Naive thymus-derived CD4-positive, alpha-beta T cell (primary cell): Measurements from ENCODE around the gene RRN3. TPM values are rescaled to one million over a fixed set of nuclear protein-coding genes. Genes with fewer than 3 reads are reported as not detected.
"Not testable (repeated sequence)": the region's sequence is repeated elsewhere in the genome, so short reads cannot be mapped to it uniquely, and the experiment has no call there.

Experiments used
- ATAC-seq: fragments of 150-1000 bp; cut with Tn5 transposase; 2 replicates; pipeline ENCODE4 v1.10.0; 2021; ENCODE audit warnings: mild to moderate bottlenecking, moderate library complexity
- CTCF ChIA-PET: fragments of 350-600 bp; sonication (Branson Sonifier 250); formaldehyde crosslinking; loops from one replicate; lab custom pipeline; 2021; ENCODE audit warnings: antibody characterized with exemption; lab: Charles Lee
- POLR2A ChIA-PET: fragments of 350-600 bp; sonication (Branson Sonifier 250); formaldehyde crosslinking; loops from one replicate; lab custom pipeline; 2021; ENCODE audit warnings: antibody characterized with exemption, inconsistent platforms; lab: Charles Lee
- DNase-seq, 9 donors: peaks; one replicate each; pipeline versions ENCODE4 v3.0.0 to v3.0.0-alpha.2; 2020 to 2022; ENCODE audit warnings: mixed read lengths in 1 of 9
- H3K27ac ChIP-seq: one replicate; pipeline ENCODE4 v1.7.0; 2013; ENCODE audit warnings: mild to moderate bottlenecking, low read depth, low read length, moderate library complexity
- H3K27me3 ChIP-seq, 2 donors: one replicate each; pipeline ENCODE4 v1.7.0; 2013; ENCODE audit warnings: low read length in 2 of 2, mild to moderate bottlenecking in 2 of 2, moderate library complexity in 2 of 2; ENCODE audit not compliant: control insufficient read depth in 2 of 2, insufficient read depth in 2 of 2
- H3K36me3 ChIP-seq, 3 experiments: 1 replicate in 2 of 3; 2 replicates in 1 of 3; pipeline ENCODE4 v1.7.0; 2013; ENCODE audit warnings: low read length in 3 of 3, mild to moderate bottlenecking in 3 of 3, moderate library complexity in 1 of 3; ENCODE audit not compliant: insufficient read depth in 3 of 3, control insufficient read depth in 2 of 3
- H3K4me1 ChIP-seq, 2 donors: one replicate each; pipeline ENCODE4 v1.7.0; 2013; ENCODE audit warnings: low read length in 2 of 2, mild to moderate bottlenecking in 2 of 2, moderate library complexity in 1 of 2; ENCODE audit not compliant: control insufficient read depth in 2 of 2, insufficient read depth in 2 of 2
- H3K4me3 ChIP-seq: 2 replicates; pipeline ENCODE4 v1.7.0; 2013; ENCODE audit warnings: mild to moderate bottlenecking, low read length
- H3K9me3 ChIP-seq, 3 experiments: 1 replicate in 2 of 3; 2 replicates in 1 of 3; pipeline ENCODE4 v1.7.0; 2013; ENCODE audit warnings: low read length in 3 of 3; ENCODE audit not compliant: control insufficient read depth in 2 of 3
- H3K27ac Mint-ChIP-seq, 9 donors: one replicate each; pipeline ENCODE4 v1.8.0; 2020 to 2022; ENCODE audit warnings: mixed read lengths in 9 of 9, mild to moderate bottlenecking in 8 of 9, moderate library complexity in 5 of 9, inconsistent platforms in 2 of 9
- H3K27me3 Mint-ChIP-seq, 5 donors: one replicate each; pipeline ENCODE4 v1.8.0; 2021 to 2022; ENCODE audit warnings: mixed read lengths in 5 of 5, mild to moderate bottlenecking in 1 of 5
- H3K36me3 Mint-ChIP-seq, 5 donors: one replicate each; pipeline ENCODE4 v1.8.0; 2020 to 2022; ENCODE audit warnings: mixed read lengths in 5 of 5, mild to moderate bottlenecking in 3 of 5, inconsistent platforms in 1 of 5
- H3K4me1 Mint-ChIP-seq, 7 donors: one replicate each; pipeline ENCODE4 v1.8.0; 2020 to 2022; ENCODE audit warnings: mixed read lengths in 7 of 7, mild to moderate bottlenecking in 3 of 7, inconsistent platforms in 1 of 7
- H3K4me3 Mint-ChIP-seq, 10 donors: one replicate each; pipeline ENCODE4 v1.8.0; 2020 to 2022; ENCODE audit warnings: mild to moderate bottlenecking in 10 of 10, mixed read lengths in 10 of 10, moderate library complexity in 6 of 10, inconsistent platforms in 2 of 10
- H3K9me3 Mint-ChIP-seq, 11 donors: one replicate each; pipeline ENCODE4 v1.8.0; 2020 to 2022; ENCODE audit warnings: mixed read lengths in 11 of 11, mild to moderate bottlenecking in 4 of 11, inconsistent platforms in 1 of 11, moderate library complexity in 1 of 11
- intact Hi-C, 2 donors: fragments of 100-400 bp; cut with micrococcal nuclease; formaldehyde crosslinking; loops; one replicate each; pipeline ENCODE4 v1.15.1; 2023
- polyA plus RNA-seq, 2 donors: library from polyadenylated mRNA; unstranded; fragments of 300-500 nt; fragmentation: Illumina TruSeq; gene quantifications; one replicate each; pipeline ENCODE4 v1.2.3, GENCODE V29; 2021
- total RNA-seq, 6 experiments: library from RNA in 5 of 6; stranded (reverse) in 5 of 6; gene quantifications; 1 replicate in 5 of 6; 2 replicates in 1 of 6; pipeline ENCODE4 v1.2.3 and lab custom pipeline; 2021 to 2026

Gene RRN3
- total and polyA plus RNA-seq, 7 experiments from 2014 or later = 27.3 to 46.9 (median 36.5) TPM

GRCh38 chr16:15140444-15141365, 46.6 kb upstream of the RRN3 start:
- DNase-seq, CTCF ChIA-PET, H3K27ac Mint-ChIP-seq, POLR2A ChIA-PET, H3K27me3 Mint-ChIP-seq, H3K4me3 ChIP-seq, H3K9me3 ChIP-seq, H3K36me3 ChIP-seq, H3K9me3 Mint-ChIP-seq, H3K27me3 ChIP-seq, H3K4me1 ChIP-seq, intact Hi-C loops, H3K27ac ChIP-seq, H3K36me3 Mint-ChIP-seq, H3K4me1 Mint-ChIP-seq: not testable (repeated sequence)
- peak; percentile 36 for ATAC-seq
- peak overlapping the region in 1 of 10 donors; percentile 26 for H3K4me3 Mint-ChIP-seq

- H3K9me3 Mint-ChIP-seq, H3K36me3 Mint-ChIP-seq, H3K4me3 ChIP-seq, H3K4me1 ChIP-seq, H3K27ac ChIP-seq, ATAC-seq, DNase-seq, CTCF ChIA-PET, H3K36me3 ChIP-seq, POLR2A ChIA-PET, H3K4me1 Mint-ChIP-seq, H3K9me3 ChIP-seq, H3K27me3 ChIP-seq, H3K27me3 Mint-ChIP-seq, H3K27ac Mint-ChIP-seq, intact Hi-C loops, H3K4me3 Mint-ChIP-seq: not testable (repeated sequence)
These were observed 43.4 kb upstream of the RRN3 start for GRCh38 chr16:15137514-15137913.

GRCh38 chr16:15135483-15136360, 41.6 kb upstream of the RRN3 start:
- H3K27ac Mint-ChIP-seq, H3K4me1 ChIP-seq, H3K36me3 Mint-ChIP-seq, H3K4me1 Mint-ChIP-seq, H3K36me3 ChIP-seq, intact Hi-C loops, POLR2A ChIA-PET, CTCF ChIA-PET, DNase-seq, H3K4me3 ChIP-seq, H3K9me3 Mint-ChIP-seq, H3K4me3 Mint-ChIP-seq, H3K27ac ChIP-seq, H3K27me3 Mint-ChIP-seq, H3K9me3 ChIP-seq, H3K27me3 ChIP-seq: not testable (repeated sequence)
- ATAC-seq = peak; percentile 22

GRCh38 chr16:15134752-15135482, 40.8 kb upstream of the RRN3 start:
- H3K27me3 ChIP-seq, H3K4me1 Mint-ChIP-seq, H3K27me3 Mint-ChIP-seq, CTCF ChIA-PET, POLR2A ChIA-PET, H3K36me3 Mint-ChIP-seq, DNase-seq, H3K36me3 ChIP-seq, ATAC-seq, H3K4me1 ChIP-seq, H3K9me3 Mint-ChIP-seq, H3K4me3 ChIP-seq, intact Hi-C loops, H3K27ac ChIP-seq, H3K9me3 ChIP-seq: not testable (repeated sequence)
- peak overlapping the region in 1 of 10 donors; percentile 2 for H3K4me3 Mint-ChIP-seq
- peak overlapping the region in 1 of 9 donors; percentile 72 for H3K27ac Mint-ChIP-seq

GRCh38 chr16:15133554-15133953, 39.5 kb upstream of the RRN3 start:
- POLR2A ChIA-PET, H3K4me1 Mint-ChIP-seq, H3K27me3 ChIP-seq, H3K27ac ChIP-seq, H3K27ac Mint-ChIP-seq, H3K9me3 ChIP-seq, CTCF ChIA-PET, DNase-seq, ATAC-seq, H3K4me3 Mint-ChIP-seq, H3K4me3 ChIP-seq, H3K9me3 Mint-ChIP-seq, H3K36me3 ChIP-seq, H3K36me3 Mint-ChIP-seq, H3K27me3 Mint-ChIP-seq, H3K4me1 ChIP-seq, intact Hi-C loops: not testable (repeated sequence)

GRCh38 chr16:15132719-15133428, 38.8 kb upstream of the RRN3 start:
- H3K4me1 Mint-ChIP-seq, H3K4me1 ChIP-seq, H3K4me3 Mint-ChIP-seq, CTCF ChIA-PET, intact Hi-C loops, POLR2A ChIA-PET, ATAC-seq, H3K9me3 ChIP-seq, H3K36me3 ChIP-seq, H3K36me3 Mint-ChIP-seq, H3K9me3 Mint-ChIP-seq, DNase-seq, H3K4me3 ChIP-seq, H3K27me3 ChIP-seq, H3K27ac ChIP-seq, H3K27me3 Mint-ChIP-seq, H3K27ac Mint-ChIP-seq: not testable (repeated sequence)
